Effector memory CD4-positive, alpha-beta T cell (primary cell): ENCODE measurements around the gene LAMC3.

Experiments
- DNase-seq, 3 donors: peaks; one replicate each; pipeline ENCODE4 v3.0.0-alpha.2; 2020
- H3K27ac ChIP-seq: 2 replicates; pipeline ENCODE4 v1.7.0; 2013; ENCODE audit warnings: mild to moderate bottlenecking, low read length, moderate library complexity; ENCODE audit not compliant: insufficient read depth, poor library complexity, severe bottlenecking
- H3K27me3 ChIP-seq: replicated peaks from 2 replicates; pipeline ENCODE4 v1.7.0; 2013; ENCODE audit warnings: mild to moderate bottlenecking, low read length; ENCODE audit not compliant: insufficient read depth, control insufficient read depth, poor library complexity, severe bottlenecking
- H3K36me3 ChIP-seq: 2 replicates; pipeline ENCODE4 v1.7.0; 2013; ENCODE audit warnings: mild to moderate bottlenecking, low read length, moderate library complexity; ENCODE audit not compliant: control insufficient read depth, insufficient read depth
- H3K4me1 ChIP-seq: 2 replicates; pipeline ENCODE4 v1.7.0; 2013; ENCODE audit warnings: low read length, mild to moderate bottlenecking; ENCODE audit not compliant: control insufficient read depth, insufficient read depth, poor library complexity, severe bottlenecking
- H3K4me3 ChIP-seq: 2 replicates; pipeline ENCODE4 v1.7.0; 2013; ENCODE audit warnings: low read length, low read depth, mild to moderate bottlenecking; ENCODE audit not compliant: insufficient read depth, poor library complexity, severe bottlenecking
- H3K9me3 ChIP-seq: 2 replicates; pipeline ENCODE4 v1.7.0; 2013; ENCODE audit warnings: mild to moderate bottlenecking, low read length, moderate library complexity; ENCODE audit not compliant: control insufficient read depth

Gene LAMC3

GRCh38 chr9:130970855-130971254 is 38.1 kb upstream of the LAMC3 start:
- Histone ChIP-seq H3K4me3 (no peak overlapping the region), H3K27ac (no peak overlapping the region), H3K36me3 (no peaks in the 10 kb centered on the region), H3K4me1 (no peaks in the 10 kb centered on the region), H3K27me3 (no peaks in the 10 kb centered on the region), H3K9me3 (no peaks in the 10 kb centered on the region)
- no peak for DNase-seq

GRCh38 chr9:130971294-130971849 is 37.6 kb upstream of the LAMC3 start:
- Histone ChIP-seq H3K4me1 (no peaks in the 10 kb centered on the region), H3K27me3 (no peaks in the 10 kb centered on the region), H3K27ac (no peak overlapping the region), H3K9me3 (no peaks in the 10 kb centered on the region), H3K4me3 (no peak overlapping the region), H3K36me3 (no peaks in the 10 kb centered on the region)
- DNase-seq, result no peak

DNA sequence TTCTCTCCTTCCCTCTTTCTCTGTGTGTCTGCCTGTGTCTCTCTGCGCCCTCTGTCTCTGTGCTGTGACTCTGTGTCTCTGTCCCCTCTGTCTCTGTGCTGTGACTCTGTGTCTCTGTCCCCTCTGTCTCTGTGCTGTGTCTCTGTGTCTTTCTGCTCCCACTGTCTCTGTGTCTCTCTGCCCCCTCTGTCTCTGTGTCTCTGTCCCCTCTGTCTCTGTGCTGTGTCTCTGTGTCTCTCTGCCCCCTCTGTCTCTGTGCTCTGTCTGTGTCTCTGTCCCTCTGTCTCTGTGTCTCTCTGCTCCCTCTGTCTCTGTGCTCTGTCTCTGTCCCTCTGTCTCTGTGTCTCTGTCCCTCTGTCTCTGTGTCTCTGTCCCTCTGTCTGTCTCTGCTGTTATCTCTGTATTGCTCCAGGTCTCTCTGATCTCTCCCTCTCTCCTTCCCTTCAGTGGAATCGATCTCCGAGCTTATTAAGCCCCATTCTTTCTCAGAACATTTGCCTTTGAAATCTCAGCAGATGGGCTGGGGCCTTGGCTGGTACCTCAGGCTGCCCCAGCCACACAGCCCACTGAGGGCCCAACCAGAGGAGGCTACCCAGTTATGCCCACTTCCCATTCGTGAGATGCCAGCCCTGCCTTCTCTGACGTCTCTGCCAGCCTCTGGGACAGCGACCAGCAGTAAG is 36.6 kb upstream of the LAMC3 start:
- H3K27ac ChIP-seq, result no peak overlapping the region
- DNase-seq, result no peak
- no peak overlapping the region for H3K4me3 ChIP-seq
- H3K4me1 ChIP-seq, result no peaks in the 10 kb centered on the region
- no peaks in the 10 kb centered on the region for H3K27me3 ChIP-seq
- no peaks in the 10 kb centered on the region for H3K36me3 ChIP-seq
- H3K9me3 ChIP-seq, result no peaks in the 10 kb centered on the region

- Histone ChIP-seq H3K27ac (no peak overlapping the region), H3K27me3 (no peaks in the 10 kb centered on the region), H3K4me3 (no peak overlapping the region), H3K36me3 (no peaks in the 10 kb centered on the region), H3K9me3 (no peaks in the 10 kb centered on the region), H3K4me1 (no peaks in the 10 kb centered on the region)
- no peak for DNase-seq
Observed at GRCh38 chr9:130972957-130973685, 35.9 kb upstream of the LAMC3 start.

DNA sequence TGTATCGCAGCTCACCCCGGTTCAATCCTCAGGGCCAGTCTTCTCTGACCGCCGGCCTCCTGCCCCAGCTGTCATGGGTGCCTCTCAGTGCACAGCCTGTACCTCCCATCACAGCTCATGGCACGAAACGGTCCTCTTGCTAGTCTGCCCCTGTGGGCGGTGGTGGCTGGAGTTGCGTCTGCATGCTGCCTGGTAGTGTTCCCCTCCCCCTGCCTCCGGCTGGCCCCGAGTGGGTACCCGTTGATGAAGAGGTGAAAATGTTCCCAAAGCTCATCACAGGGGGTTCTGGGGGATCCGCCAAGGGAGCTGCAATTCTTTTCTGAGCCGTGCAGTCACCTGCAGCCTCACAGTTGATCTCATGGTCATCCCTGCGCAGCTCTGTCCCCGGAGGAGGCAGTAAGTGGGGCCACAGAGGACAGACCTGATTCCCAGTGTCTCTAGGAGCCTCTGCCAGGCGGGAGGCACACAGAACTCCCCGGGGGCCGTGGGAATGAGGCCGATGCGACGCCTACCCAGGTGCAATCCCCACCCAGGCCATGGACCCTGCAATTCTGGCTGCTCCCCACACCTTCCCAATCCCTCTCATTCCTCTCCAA is 35.2 kb upstream of the LAMC3 start:
- DNase-seq, result no peak
- Histone ChIP-seq H3K4me3 (no peak overlapping the region), H3K9me3 (no peaks in the 10 kb centered on the region), H3K36me3 (no peaks in the 10 kb centered on the region), H3K4me1 (no peaks in the 10 kb centered on the region), H3K27ac (no peak overlapping the region), H3K27me3 (no peaks in the 10 kb centered on the region)

GRCh38 chr9:130974697-130975096 is 34.3 kb upstream of the LAMC3 start:
- Histone ChIP-seq H3K36me3 (no peaks in the 10 kb centered on the region), H3K4me3 (no peak overlapping the region), H3K27me3 (no peaks in the 10 kb centered on the region), H3K27ac (no peak overlapping the region), H3K4me1 (no peaks in the 10 kb centered on the region), H3K9me3 (no peaks in the 10 kb centered on the region)
- DNase-seq, result no peak

GRCh38 chr9:130975156-130975555 is 33.8 kb upstream of the LAMC3 start:
- Histone ChIP-seq H3K27ac (no peak overlapping the region), H3K4me1 (no peaks in the 10 kb centered on the region), H3K9me3 (no peaks in the 10 kb centered on the region), H3K4me3 (no peak overlapping the region), H3K36me3 (no peaks in the 10 kb centered on the region), H3K27me3 (no peaks in the 10 kb centered on the region)
- DNase-seq, result no peak

DNA sequence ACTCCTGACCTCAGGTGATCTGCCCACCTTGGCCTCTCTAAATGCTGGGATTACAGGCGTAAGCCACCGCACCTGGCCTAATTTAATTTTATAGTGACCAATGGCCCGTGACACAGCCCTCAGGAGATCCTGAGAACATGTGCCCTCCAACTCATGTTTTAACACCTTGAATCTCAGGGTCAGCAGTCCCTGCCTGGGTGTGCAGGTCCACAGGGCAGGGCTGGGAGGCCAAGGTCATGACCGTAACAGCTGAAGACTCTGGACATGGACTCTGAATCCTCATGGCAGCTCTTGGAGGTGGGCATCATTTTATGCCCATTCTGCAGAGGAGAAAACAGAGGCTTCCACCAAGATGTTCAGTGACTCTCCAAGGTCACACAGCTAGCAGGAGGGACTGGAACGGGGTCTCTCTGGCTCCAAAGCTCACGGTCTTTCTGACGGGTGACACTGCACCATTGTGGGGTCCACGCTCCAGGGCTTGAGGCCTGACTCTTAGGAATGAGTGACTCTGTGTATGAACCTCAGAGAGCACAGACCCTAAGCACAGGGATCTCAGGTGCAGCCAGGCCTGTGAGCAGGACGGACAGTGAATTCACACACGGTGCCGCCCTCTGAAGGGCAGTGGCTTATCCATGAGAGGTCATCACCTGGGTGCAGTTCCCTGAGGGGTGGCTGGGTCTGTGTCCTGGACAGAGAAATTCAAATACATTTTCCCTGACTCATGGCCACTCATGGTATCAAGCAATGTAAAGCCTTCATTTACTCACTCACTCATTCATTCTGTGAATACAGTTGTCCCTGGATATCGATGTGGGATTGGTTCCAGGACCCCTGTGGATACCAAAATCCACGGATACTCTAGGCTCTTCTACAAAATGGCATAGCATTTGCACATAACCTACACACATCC is 32.8 kb upstream of the LAMC3 start:
- no peak overlapping the region for H3K4me3 ChIP-seq
- no peaks in the 10 kb centered on the region for H3K36me3 ChIP-seq
- DNase-seq, result no peak
- H3K9me3 ChIP-seq, result no peaks in the 10 kb centered on the region
- H3K4me1 ChIP-seq, result no peaks in the 10 kb centered on the region
- H3K27me3 ChIP-seq, result no peaks in the 10 kb centered on the region
- no peak overlapping the region for H3K27ac ChIP-seq

- H3K27me3 ChIP-seq, result no peaks in the 10 kb centered on the region
- no peak overlapping the region for H3K27ac ChIP-seq
- no peaks in the 10 kb centered on the region for H3K4me1 ChIP-seq
- DNase-seq, result no peak
- H3K36me3 ChIP-seq, result no peaks in the 10 kb centered on the region
- no peaks in the 10 kb centered on the region for H3K9me3 ChIP-seq
- H3K4me3 ChIP-seq, result no peak overlapping the region
Observed at GRCh38 chr9:130977811-130978221, 31.2 kb upstream of the LAMC3 start.
